HepG2 (cell line): ENCODE results near the gene PLS1. TPM values are rescaled to one million over a fixed set of nuclear protein-coding genes. Genes with fewer than 3 reads are reported as not detected.
A peak's percentile ranks its signal among the peaks of the same experiment; 100 is the strongest.

Source experiments
- HCFC1 ChIP-seq: fragments of 150-350 bp; IDR thresholded peaks from 2 replicates; pipeline ENCODE4 v1.6.1; 2014; ENCODE audit warnings: low read depth, low read length
- HMG20B ChIP-seq: conservative IDR thresholded peaks from 2 replicates; pipeline ENCODE4 v1.6.1; 2016; ENCODE audit warnings: missing genetic modification reagents, missing compliant biosample characterization
- HNRNPH1 ChIP-seq: fragments of 200-400 bp; formaldehyde crosslinking; optimal IDR thresholded peaks from 2 replicates; pipeline ENCODE3; 2017; ENCODE audit warnings: mild to moderate bottlenecking, low read depth, low read length
- MEIS2 ChIP-seq: sonication (generic); formaldehyde crosslinking; IDR thresholded peaks from 2 replicates; pipeline ENCODE4 v1.9.0; 2021; ENCODE audit warnings: mild to moderate bottlenecking, missing genetic modification reagents
- RELA ChIP-seq: sonication (generic); formaldehyde crosslinking; IDR thresholded peaks from 2 replicates; pipeline ENCODE4 v1.4.0; 2020; ENCODE audit warnings: missing genetic modification reagents
- SIX1 ChIP-seq: sonication (generic); formaldehyde crosslinking; IDR thresholded peaks from 2 replicates; pipeline ENCODE4 v1.4.0; 2020; ENCODE audit warnings: missing genetic modification reagents, borderline replicate concordance
- TEAD2 ChIP-seq: sonication (generic); formaldehyde crosslinking; IDR thresholded peaks from 2 replicates; pipeline ENCODE4 v1.9.0; 2021; ENCODE audit warnings: missing genetic modification reagents
- YEATS2 ChIP-seq: sonication (generic); formaldehyde crosslinking; IDR thresholded peaks from 2 replicates; pipeline ENCODE4 v1.4.0; 2020; ENCODE audit warnings: missing genetic modification reagents, borderline replicate concordance
- ZEB1 ChIP-seq: IDR thresholded peaks from 2 replicates; pipeline ENCODE4 v1.6.1; 2012; ENCODE audit warnings: mild to moderate bottlenecking, low read depth, inconsistent platforms; ENCODE audit not compliant: insufficient replicate concordance
- ZNF10 ChIP-seq: sonication (generic); formaldehyde crosslinking; IDR thresholded peaks from 2 replicates; pipeline ENCODE4 v1.4.0; 2020; ENCODE audit warnings: mild to moderate bottlenecking, low read depth, missing genetic modification reagents, borderline replicate concordance
- ZNF550 ChIP-seq: sonication (generic); formaldehyde crosslinking; IDR thresholded peaks from 2 replicates; pipeline ENCODE4 v1.4.0; 2020; ENCODE audit warnings: mild to moderate bottlenecking, missing genetic modification reagents, borderline replicate concordance
- ZNF629 ChIP-seq: sonication (generic); formaldehyde crosslinking; conservative IDR thresholded peaks from 2 replicates; pipeline ENCODE4 v1.5.0; 2020; ENCODE audit warnings: missing genetic modification reagents
- ZNF670 ChIP-seq: sonication (generic); formaldehyde crosslinking; IDR thresholded peaks from 2 replicates; pipeline ENCODE4 v1.8.0; 2022; ENCODE audit warnings: mild to moderate bottlenecking, missing genetic modification reagents, borderline replicate concordance
- ZNF841 ChIP-seq: sonication (generic); formaldehyde crosslinking; IDR thresholded peaks from 2 replicates; pipeline ENCODE4 v1.8.1; 2023; ENCODE audit warnings: missing genetic modification reagents, borderline replicate concordance
- polyA plus RNA-seq, 8 experiments: library from polyadenylated mRNA; depleted of rRNA in 3 of 8; stranded (reverse) in 7 of 8; unstranded in 1 of 8; fragments of >200 nt; fragmentation: Illumina TruSeq in 4 of 8; extraction: Trizol in 4 of 8; gene quantifications; 2 replicates each; pipeline versions ENCODE4 v1.2.1 to v1.2.3, GENCODE V29; 2011 to 2016; ENCODE audit warnings: low read depth in 4 of 8, missing spikeins in 1 of 8, mixed read lengths in 1 of 8; ENCODE audit not compliant: insufficient read depth in 1 of 8
- total RNA-seq, 5 experiments: library from RNA; depleted of rRNA; stranded (reverse); fragments of >200 nt; fragmentation: Illumina TruSeq; extraction: Trizol; gene quantifications; 2 replicates each; pipeline ENCODE4 v1.2.3, GENCODE V29; 2016; ENCODE audit warnings: low read depth in 1 of 5
- TF ChIP-seq, protein P1 (sequence below): sonication (generic); formaldehyde crosslinking; IDR thresholded peaks from 2 replicates; pipeline ENCODE4 v1.8.1; 2023; ENCODE audit warnings: mild to moderate bottlenecking, missing genetic modification reagents, borderline replicate concordance
- TF ChIP-seq, protein P2 (sequence below), 2 experiments: sonication (generic) in 1 of 2; formaldehyde crosslinking in 1 of 2; IDR thresholded peaks; 2 replicates each; pipeline versions ENCODE4 v1.6.1 to v1.9.0; 2014 to 2022; ENCODE audit warnings: antibody characterized with exemption in 1 of 2, borderline replicate concordance in 1 of 2, inconsistent platforms in 1 of 2, low read depth in 1 of 2, missing genetic modification reagents in 1 of 2
- TF ChIP-seq, protein P3 (sequence below): sonication (generic); formaldehyde crosslinking; IDR thresholded peaks from 2 replicates; pipeline ENCODE4 v1.8.1; 2023; ENCODE audit warnings: mild to moderate bottlenecking, missing genetic modification reagents
- TF ChIP-seq, protein P4 (sequence below): sonication (generic); formaldehyde crosslinking; IDR thresholded peaks from 2 replicates; pipeline ENCODE4 v1.9.0; 2022; ENCODE audit warnings: missing genetic modification reagents, mild to moderate bottlenecking, borderline replicate concordance

PLS1 gene
- total and polyA plus RNA-seq, 2 of the 13 experiments (the other 11 are each of a cell fraction or from before 2014, with no cell fraction given), result 11.2 to 21.1 TPM

DNA sequence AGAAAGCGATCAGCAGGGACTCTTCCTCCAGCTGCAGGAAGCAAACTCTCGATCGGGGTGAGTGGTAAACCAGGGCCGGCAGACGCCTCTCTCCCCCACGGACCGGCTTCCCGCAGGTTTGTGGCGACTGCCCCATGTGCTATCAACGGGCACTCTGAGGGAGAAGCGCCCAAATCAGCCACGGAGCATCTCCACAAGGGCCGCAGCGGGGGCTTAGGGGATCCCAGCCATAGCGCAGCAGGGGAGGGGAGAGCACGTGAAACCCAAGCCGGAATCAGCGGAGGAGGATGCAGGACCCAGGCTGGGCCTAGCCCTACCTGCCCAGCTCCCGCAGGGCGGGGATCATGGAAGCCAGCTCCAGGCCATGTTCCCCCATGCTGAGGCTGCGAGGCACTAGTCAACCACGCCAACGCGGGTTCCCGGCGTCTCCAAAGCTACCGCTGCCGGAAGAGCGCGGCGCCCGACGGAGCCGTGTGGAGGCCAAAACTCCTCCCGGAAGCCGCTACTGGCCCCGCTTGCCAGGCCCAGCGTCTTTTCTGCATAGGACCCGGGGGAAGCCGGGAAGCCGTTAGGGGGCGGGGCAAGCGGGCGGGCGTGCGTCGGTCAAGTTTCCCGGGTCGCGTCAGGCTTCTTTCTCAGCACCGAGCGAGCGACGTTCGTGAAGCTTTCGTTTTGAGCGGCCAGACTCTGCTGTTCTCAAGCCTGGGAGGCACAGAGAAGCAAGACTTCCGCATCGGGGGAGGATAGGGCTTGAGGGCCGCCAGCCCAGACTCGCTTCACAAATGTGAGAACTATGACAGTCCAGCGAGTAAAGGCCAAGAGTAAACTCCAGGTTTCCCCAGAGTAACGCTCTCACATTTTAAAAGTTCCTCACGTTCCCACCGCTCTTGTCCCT lies 17.6 kb upstream of the PLS1 start, which contains the start of gene ATR (continued):
- TF ChIP-seq ZNF629 (peak; percentile 35; the same call in 1 of the 2 replicates), HMG20B (no peak), RELA (peak; percentile 79; the same call in 1 of the 2 replicates), YEATS2 (peak; percentile 98), ZNF10 (no peak), ZNF670 (CRISPR knock-in tag) (peak; percentile 93), TEAD2 (CRISPR knock-in tag) (no peak), ZNF550 (CRISPR knock-in tag) (no peak), HCFC1 (peak; percentile 54; the same call in 1 of the 2 replicates), MEIS2 (peak; percentile 92), HNRNPH1 (no peak), SIX1 (CRISPR knock-in tag) (peak; percentile 84; the same call in 1 of the 2 replicates), ZNF841 (CRISPR knock-in tag) (peak; percentile 91), ZEB1 (peak; percentile 87)
- TF ChIP-seq, protein P1, sequence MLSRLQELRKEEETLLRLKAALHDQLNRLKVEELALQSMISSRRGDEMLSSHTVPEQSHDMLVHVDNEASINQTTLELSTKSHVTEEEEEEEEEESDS (CRISPR knock-in tag), result peak; percentile 81; the same call in 1 of the 2 replicates
- TF ChIP-seq, protein P2, sequence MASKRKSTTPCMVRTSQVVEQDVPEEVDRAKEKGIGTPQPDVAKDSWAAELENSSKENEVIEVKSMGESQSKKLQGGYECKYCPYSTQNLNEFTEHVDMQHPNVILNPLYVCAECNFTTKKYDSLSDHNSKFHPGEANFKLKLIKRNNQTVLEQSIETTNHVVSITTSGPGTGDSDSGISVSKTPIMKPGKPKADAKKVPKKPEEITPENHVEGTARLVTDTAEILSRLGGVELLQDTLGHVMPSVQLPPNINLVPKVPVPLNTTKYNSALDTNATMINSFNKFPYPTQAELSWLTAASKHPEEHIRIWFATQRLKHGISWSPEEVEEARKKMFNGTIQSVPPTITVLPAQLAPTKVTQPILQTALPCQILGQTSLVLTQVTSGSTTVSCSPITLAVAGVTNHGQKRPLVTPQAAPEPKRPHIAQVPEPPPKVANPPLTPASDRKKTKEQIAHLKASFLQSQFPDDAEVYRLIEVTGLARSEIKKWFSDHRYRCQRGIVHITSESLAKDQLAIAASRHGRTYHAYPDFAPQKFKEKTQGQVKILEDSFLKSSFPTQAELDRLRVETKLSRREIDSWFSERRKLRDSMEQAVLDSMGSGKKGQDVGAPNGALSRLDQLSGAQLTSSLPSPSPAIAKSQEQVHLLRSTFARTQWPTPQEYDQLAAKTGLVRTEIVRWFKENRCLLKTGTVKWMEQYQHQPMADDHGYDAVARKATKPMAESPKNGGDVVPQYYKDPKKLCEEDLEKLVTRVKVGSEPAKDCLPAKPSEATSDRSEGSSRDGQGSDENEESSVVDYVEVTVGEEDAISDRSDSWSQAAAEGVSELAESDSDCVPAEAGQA (IDR thresholded peaks at IDR 0.05; ENCODE audit: low read depth), result peak; percentile 64
- TF ChIP-seq, protein P2 (CRISPR knock-in tag; IDR thresholded peaks at IDR 0.05; ENCODE audit: borderline replicate concordance), result 0 out of 2 replicates have a peak, but pooled peaks have one; percentile 4
- TF ChIP-seq, protein P3, sequence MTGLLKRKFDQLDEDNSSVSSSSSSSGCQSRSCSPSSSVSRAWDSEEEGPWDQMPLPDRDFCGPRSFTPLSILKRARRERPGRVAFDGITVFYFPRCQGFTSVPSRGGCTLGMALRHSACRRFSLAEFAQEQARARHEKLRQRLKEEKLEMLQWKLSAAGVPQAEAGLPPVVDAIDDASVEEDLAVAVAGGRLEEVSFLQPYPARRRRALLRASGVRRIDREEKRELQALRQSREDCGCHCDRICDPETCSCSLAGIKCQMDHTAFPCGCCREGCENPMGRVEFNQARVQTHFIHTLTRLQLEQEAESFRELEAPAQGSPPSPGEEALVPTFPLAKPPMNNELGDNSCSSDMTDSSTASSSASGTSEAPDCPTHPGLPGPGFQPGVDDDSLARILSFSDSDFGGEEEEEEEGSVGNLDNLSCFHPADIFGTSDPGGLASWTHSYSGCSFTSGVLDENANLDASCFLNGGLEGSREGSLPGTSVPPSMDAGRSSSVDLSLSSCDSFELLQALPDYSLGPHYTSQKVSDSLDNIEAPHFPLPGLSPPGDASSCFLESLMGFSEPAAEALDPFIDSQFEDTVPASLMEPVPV (CRISPR knock-in tag), result peak; percentile 98
- TF ChIP-seq, protein P4, sequence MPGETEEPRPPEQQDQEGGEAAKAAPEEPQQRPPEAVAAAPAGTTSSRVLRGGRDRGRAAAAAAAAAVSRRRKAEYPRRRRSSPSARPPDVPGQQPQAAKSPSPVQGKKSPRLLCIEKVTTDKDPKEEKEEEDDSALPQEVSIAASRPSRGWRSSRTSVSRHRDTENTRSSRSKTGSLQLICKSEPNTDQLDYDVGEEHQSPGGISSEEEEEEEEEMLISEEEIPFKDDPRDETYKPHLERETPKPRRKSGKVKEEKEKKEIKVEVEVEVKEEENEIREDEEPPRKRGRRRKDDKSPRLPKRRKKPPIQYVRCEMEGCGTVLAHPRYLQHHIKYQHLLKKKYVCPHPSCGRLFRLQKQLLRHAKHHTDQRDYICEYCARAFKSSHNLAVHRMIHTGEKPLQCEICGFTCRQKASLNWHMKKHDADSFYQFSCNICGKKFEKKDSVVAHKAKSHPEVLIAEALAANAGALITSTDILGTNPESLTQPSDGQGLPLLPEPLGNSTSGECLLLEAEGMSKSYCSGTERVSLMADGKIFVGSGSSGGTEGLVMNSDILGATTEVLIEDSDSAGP (CRISPR knock-in tag), result peak; percentile 98
